Stimulated activated CD4-positive, alpha-beta T cell treated with anti-CD3 and anti-CD28 coated beads, TNF-alpha, amount 100 ng/mL, for 4 hours (primary cell): ENCODE data around the gene SYNGR4.
A peak's percentile ranks its signal among the peaks of the same experiment; 100 is the strongest.

Experiments
- DNase-seq, 3 experiments: peaks; one replicate each; pipeline ENCODE4 v3.0.0-alpha.2; 2020; ENCODE audit warnings: low read depth in 3 of 3

The SYNGR4 gene

GRCh38 chr19:48341515-48342413 is 22.4 kb upstream of the SYNGR4 start:
- DNase-seq, result no peak

- DNase-seq, result no peak
These were observed 21.8 kb upstream of the SYNGR4 start for GRCh38 chr19:48342414-48342738.

- DNase-seq, result no peak
These were observed 21.2 kb upstream of the SYNGR4 start for GRCh38 chr19:48342841-48343540.

DNA sequence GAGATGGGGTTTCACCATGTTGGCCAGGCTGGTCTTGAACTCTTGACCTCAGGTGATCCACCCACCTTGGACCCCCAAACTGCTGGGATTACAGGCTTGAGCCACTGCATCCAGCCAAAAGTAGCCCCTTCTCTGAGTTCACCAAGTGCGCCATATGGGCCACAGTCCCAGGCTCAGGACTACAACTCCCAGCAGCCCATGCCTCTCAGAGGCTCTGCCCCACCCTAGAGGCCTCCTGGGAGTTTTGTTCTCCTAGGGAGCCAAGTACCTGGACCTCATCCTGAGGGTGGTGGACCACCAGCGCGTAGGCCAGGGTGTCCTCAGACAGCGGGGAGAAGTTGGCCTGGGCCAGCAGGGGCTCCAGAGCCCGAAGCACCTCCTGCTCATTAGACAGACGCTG is 19.3 kb upstream of the SYNGR4 start:
- DNase-seq, result no peak

- DNase-seq, result no peak
These were observed 18.0 kb upstream of the SYNGR4 start for GRCh38 chr19:48346191-48346590.

GRCh38 chr19:48348045-48348444 is 16.1 kb upstream of the SYNGR4 start:
- no peak for DNase-seq

GRCh38 chr19:48348737-48349136 is 15.4 kb upstream of the SYNGR4 start:
- DNase-seq, result no peak

DNA sequence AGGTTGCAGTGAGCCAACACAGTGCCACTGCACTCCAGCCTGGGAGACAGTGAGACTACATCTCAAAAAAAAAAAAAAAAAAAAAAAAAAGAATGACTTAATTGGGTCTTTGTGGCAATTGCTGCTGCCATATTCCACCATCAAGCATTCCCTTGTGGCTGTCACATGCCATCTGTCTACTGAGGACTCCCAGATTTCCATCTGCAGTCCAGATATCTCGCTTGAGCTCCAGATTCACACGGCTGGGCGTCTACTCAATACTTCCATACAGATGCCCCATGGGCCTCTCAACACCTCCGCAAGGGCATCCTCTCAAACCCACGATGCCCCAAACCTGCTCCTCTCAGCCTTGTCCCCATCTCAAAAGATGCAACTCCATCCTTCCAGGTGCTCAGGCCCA is 13.3 kb upstream of the SYNGR4 start:
- no peak for DNase-seq

GRCh38 chr19:48351341-48351752 is 12.8 kb upstream of the SYNGR4 start:
- peak; percentile 58 to 72 (median 71) for DNase-seq

DNA sequence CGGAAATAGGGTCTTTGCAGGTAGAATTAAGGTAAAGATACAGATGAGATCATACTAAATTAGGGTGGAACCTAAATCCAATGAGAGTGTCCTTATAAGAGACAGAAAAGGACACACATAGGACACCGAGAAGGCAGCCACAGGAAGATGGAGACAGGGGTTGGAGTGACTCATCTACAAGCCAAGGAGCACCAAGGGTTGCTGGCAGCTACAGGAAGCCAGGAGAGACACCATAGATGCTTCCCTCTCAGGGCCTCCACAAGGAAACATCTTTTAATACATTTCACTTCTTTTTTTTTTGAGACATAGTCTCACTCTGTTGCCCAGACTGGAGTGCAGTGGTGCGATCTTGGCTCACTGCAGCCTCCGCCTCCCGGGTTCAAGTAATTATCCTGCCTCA is 10.5 kb upstream of the SYNGR4 start:
- no peak for DNase-seq

- no peak for DNase-seq
These were observed 9.7 kb upstream of the SYNGR4 start for GRCh38 chr19:48354332-48354992.

DNA sequence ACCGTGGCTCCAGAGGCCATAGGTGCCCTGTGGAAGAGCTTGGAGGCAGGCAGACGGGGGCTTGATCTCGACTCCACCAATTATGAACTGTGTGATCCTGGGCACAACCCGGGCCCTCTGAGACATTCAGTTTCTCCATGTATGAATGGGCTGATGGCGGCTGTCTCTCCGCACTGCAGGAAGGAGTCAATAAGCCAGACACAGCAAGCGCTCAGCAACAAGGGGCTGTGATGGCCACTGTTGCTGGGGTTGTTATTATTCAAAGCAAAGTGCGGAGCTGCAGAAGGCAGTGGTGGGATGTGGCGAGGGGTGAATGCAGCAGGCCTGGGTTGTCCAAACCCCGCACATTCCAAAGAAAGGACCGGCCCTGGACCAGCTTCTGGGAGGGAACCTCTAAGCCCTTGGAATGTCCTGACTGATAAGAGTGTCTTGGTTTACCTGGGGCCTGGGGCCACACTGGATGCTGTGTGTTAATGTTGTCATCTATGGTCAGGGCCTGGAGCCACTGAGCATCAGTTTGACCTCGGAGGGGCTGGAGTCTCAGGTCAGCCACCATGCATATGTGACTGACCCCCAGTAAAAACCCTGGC is 8.7 kb upstream of the SYNGR4 start:
- no peak for DNase-seq

GRCh38 chr19:48359123-48359522 is 5.0 kb upstream of the SYNGR4 start:
- DNase-seq, result no peak

DNA sequence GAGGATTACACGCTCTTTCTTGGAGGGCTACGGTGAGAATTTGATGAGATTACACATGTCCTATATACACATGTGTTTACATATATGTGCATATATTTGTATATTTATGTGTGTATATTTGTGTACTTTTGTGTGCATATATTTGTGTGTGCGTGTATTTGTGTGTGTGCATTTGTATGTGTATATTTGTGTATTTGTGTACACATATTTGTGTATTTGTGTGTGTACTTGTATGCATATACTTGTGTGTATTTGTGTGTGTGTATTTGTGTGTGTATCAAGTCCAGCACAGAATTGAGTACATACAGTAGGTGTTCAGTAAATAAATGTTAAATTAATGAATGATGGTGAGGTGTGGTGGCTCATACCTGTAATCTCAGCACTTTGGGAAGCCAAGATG is 2.3 kb upstream of the SYNGR4 start:
- no peak for DNase-seq

GRCh38 chr19:48362716-48363499 is 1.3 kb upstream of the SYNGR4 start:
- DNase-seq, result peak; percentile 67 to 81 (median 74)

GRCh38 chr19:48363500-48363809 is 712 bp upstream of the SYNGR4 start:
- no peak for DNase-seq

GRCh38 chr19:48364598-48365348 is 606 bp downstream of the SYNGR4 start:
- DNase-seq, result no peak

GRCh38 chr19:48365602-48366001 is 1.4 kb downstream of the SYNGR4 start:
- DNase-seq, result no peak

- no peak for DNase-seq
These were observed 3.7 kb downstream of the SYNGR4 start for GRCh38 chr19:48367855-48368254.

DNA sequence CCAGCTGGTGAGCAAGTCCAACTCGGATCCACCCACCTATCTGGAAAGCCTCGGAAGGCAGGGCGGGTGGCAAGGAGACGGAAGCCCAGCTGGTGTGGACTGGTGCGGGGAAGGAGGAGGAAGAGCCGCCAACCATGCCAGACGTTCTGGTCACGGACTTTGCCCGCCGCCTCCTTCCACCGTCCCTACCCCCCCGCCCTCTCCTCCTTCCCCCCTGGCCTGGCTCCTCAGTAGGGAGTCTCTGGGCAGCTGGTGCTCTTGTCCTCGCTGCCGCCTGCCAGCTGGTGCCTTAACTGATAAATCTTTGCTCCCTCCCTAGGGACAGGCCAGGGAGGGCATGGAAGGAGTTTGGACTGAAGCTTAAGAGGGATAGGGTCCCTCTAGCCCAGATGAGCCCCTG is 4.8 kb downstream of the SYNGR4 start:
- no peak for DNase-seq

DNA sequence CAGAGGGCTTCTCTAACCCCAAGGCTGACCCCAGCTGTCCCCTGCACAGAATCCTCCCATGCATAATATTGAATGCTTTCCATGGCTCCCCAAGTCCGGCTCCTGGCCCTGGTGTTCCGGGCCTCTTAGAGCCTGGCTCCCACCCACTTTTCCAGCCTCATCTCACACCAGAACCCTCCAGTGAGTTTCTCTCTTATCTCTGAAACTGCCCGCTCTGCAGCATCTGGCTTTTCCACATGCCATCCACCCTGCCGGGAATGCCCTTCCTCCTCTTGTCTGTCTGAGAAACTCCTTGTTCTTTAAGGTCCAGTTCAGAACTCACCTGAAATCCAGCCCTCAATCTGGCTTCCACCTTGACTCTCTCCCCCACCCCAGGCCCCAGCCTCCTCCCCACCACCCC is 6.8 kb downstream of the SYNGR4 start:
- DNase-seq, result no peak
